ENCODE results near the gene FBRS. TPM values are rescaled to one million over a fixed set of nuclear protein-coding genes. Genes with fewer than 3 reads are reported as not detected.
"Not testable (repeated sequence)": the region's sequence is repeated elsewhere in the genome, so short reads cannot be mapped to it uniquely, and the experiment has no call there.

FBRS gene
- total RNA-seq, 1 donor from 2014 or later: 28.7 TPM

GRCh38 chr16:30698816-30699614 is 40.8 kb downstream of the FBRS start, which contains the start of gene SRCAP:
SRCAP (plus strand) TSS chr16:30699171; CDS start chr16:30700825, 1,654 bp downstream.
- H3K4me1 ChIP-seq: peaks cover 25% of the 10 kb centered on the region
- TF ChIP-seq POLR2AphosphoS5 (IDR thresholded peaks at IDR 0.05; ENCODE audit: insufficient read depth in 1 of 2, low read depth in 1 of 2) (peak in 1 of 2 donors; percentile 50), POLR2A (IDR thresholded peaks at IDR 0.05) (no peak)
- peak in 1 of 2 donors; percentile 96 for DNase-seq (ENCODE audit: extremely low spot score in 2 of 2)
- peaks cover 0 to 39% of the 10 kb centered on the region in 2 donors for H3K36me3 ChIP-seq
- intact Hi-C loops (cut with DNase I): loop anchor here (2.0 to 5.0 kb wide), 2 partner anchors 40 to 63 kb away; partner anchors contain the start of genes CFAP119, FBRS and RNF40
- H3K27ac ChIP-seq: peak within 1 kb of the TSS; percentile 100
- no peaks in the 10 kb centered on the region for H3K27me3 ChIP-seq
- no peaks in the 10 kb centered on the region for H3K9me3 ChIP-seq
- H3K4me3 ChIP-seq: peak within 1 kb of the TSS; percentile 98 to 100

GRCh38 chr16:30699615-30700099 is 41.4 kb downstream of the FBRS start:
- H3K36me3 ChIP-seq: peaks cover 0 to 45% of the 10 kb centered on the region in 2 donors
- no peak for DNase-seq (ENCODE audit: extremely low spot score in 2 of 2)
- no peaks in the 10 kb centered on the region for H3K9me3 ChIP-seq
- H3K27ac ChIP-seq: peak overlapping the region; percentile 100
- no peaks in the 10 kb centered on the region for H3K27me3 ChIP-seq
- H3K4me3 ChIP-seq: peak overlapping the region; percentile 98 to 100
- intact Hi-C loops (cut with DNase I): loop anchor here (2.0 to 5.0 kb wide), 2 partner anchors 41 to 63 kb away; partner anchors contain the start of genes CFAP119, FBRS and RNF40
- peaks cover 25% of the 10 kb centered on the region for H3K4me1 ChIP-seq
- TF ChIP-seq POLR2A (IDR thresholded peaks at IDR 0.05): no peak
- no peak for TF ChIP-seq POLR2AphosphoS5 (IDR thresholded peaks at IDR 0.05; ENCODE audit: insufficient read depth in 1 of 2, low read depth in 1 of 2)
- TF ChIP-seq, protein P1, sequence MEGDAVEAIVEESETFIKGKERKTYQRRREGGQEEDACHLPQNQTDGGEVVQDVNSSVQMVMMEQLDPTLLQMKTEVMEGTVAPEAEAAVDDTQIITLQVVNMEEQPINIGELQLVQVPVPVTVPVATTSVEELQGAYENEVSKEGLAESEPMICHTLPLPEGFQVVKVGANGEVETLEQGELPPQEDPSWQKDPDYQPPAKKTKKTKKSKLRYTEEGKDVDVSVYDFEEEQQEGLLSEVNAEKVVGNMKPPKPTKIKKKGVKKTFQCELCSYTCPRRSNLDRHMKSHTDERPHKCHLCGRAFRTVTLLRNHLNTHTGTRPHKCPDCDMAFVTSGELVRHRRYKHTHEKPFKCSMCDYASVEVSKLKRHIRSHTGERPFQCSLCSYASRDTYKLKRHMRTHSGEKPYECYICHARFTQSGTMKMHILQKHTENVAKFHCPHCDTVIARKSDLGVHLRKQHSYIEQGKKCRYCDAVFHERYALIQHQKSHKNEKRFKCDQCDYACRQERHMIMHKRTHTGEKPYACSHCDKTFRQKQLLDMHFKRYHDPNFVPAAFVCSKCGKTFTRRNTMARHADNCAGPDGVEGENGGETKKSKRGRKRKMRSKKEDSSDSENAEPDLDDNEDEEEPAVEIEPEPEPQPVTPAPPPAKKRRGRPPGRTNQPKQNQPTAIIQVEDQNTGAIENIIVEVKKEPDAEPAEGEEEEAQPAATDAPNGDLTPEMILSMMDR (IDR thresholded peaks at IDR 0.05): no peak

DNA sequence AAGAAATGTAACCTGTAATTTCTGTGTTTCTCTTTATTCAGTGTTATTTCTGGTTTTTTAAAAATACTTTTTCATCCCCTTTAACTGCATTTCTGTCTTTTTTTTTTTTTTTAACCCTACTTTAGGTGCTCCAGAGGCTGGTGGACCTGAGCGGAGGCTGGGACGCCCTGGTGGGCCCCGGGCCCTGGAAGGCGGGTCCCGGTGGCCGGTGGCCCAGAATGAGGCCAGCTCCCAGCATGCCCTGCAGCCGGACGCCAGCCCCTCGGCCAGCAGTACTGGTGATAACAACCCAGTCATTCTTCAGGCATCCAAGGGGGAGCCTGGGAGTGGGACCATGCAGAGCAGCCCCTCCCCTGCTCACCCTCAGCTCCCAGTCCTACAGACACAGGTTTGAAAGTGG is 42.3 kb downstream of the FBRS start:
- intact Hi-C loops (cut with DNase I): no loop called here
- H3K4me1 ChIP-seq: peaks cover 25% of the 10 kb centered on the region
- H3K27me3 ChIP-seq: no peaks in the 10 kb centered on the region
- H3K27ac ChIP-seq: no peak overlapping the region
- H3K4me3 ChIP-seq: no peak overlapping the region
- H3K36me3 ChIP-seq: peaks cover 4 to 54% of the 10 kb centered on the region in 2 donors
- TF ChIP-seq, protein P1 (IDR thresholded peaks at IDR 0.05): no peak
- TF ChIP-seq POLR2AphosphoS5 (IDR thresholded peaks at IDR 0.05; ENCODE audit: insufficient read depth in 1 of 2, low read depth in 1 of 2) (no peak), POLR2A (IDR thresholded peaks at IDR 0.05) (no peak)
- no peaks in the 10 kb centered on the region for H3K9me3 ChIP-seq
- DNase-seq (ENCODE audit: extremely low spot score in 2 of 2): no peak

GRCh38 chr16:30700971-30701370 is 42.7 kb downstream of the FBRS start:
- Histone ChIP-seq H3K9me3 (no peaks in the 10 kb centered on the region), H3K4me1 (peaks cover 25% of the 10 kb centered on the region), H3K4me3 (no peak overlapping the region), H3K36me3 (peaks cover 4 to 58% of the 10 kb centered on the region in 2 donors), H3K27ac (no peak overlapping the region), H3K27me3 (no peaks in the 10 kb centered on the region)
- TF ChIP-seq POLR2A (IDR thresholded peaks at IDR 0.05) (no peak), POLR2AphosphoS5 (IDR thresholded peaks at IDR 0.05; ENCODE audit: insufficient read depth in 1 of 2, low read depth in 1 of 2) (no peak)
- TF ChIP-seq, protein P1 (IDR thresholded peaks at IDR 0.05): no peak
- DNase-seq (ENCODE audit: extremely low spot score in 2 of 2): no peak
- intact Hi-C loops (cut with DNase I): no loop called here

- DNase-seq (ENCODE audit: extremely low spot score in 2 of 2); intact Hi-C loops (cut with DNase I); H3K27me3 ChIP-seq; H3K9me3 ChIP-seq; H3K27ac ChIP-seq; H3K4me3 ChIP-seq: not testable (repeated sequence)
- H3K36me3 ChIP-seq: peaks cover 4 to 79% of the 10 kb centered on the region in 2 donors
- H3K4me1 ChIP-seq: peaks cover 19% of the 10 kb centered on the region
Measured at GRCh38 chr16:30703071-30703470, 44.8 kb downstream of the FBRS start.
